GM21737 (cell line): Measurements from ENCODE around the gene TM7SF2.

Source experiments
- ATAC-seq: cut with Tn5 transposase; IDR thresholded peaks from one replicate; pipeline ENCODE4 v1.9.1; 2021; ENCODE audit warnings: mild to moderate bottlenecking, moderate library complexity; ENCODE audit not compliant: unreplicated experiment

TM7SF2 gene

DNA sequence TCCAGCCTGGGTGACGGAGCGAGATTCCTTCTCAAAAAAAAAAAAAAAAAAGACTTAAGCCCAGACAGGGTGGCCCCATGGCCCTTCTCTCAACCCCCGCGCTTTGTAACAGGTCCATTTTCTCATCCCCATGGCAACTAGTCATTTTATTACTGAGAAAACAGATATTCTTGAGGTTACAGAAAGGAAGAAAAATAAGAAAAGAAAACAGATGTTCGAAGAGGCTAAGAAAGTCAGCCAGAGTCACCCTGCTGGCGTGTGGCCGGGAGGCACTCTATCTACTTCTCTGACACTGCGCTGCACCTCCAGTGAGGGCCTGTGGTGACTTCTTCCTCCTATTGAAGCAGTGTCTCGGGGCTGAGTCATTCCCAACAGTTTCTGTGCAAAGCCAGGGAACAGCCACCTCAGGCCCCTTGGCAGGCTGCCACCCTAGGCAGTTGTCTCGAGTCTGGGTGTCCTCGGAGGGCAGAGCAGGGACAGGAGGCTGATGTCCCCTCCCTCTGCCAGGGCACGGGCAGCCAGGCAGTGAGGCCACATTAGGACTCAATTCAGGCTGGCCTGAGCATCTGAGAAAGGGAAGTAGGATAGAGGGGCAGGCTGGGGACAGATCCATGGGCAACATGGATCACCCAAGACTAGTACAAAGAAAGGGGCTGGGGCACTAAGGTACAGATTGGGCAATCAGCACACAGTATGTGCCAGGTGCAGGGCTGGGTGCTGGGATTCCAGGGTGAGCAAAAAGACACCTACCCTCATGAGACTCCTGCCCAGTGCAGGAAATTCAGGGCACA lies 39.0 kb downstream of the TM7SF2 start:
- no peak for ATAC-seq

DNA sequence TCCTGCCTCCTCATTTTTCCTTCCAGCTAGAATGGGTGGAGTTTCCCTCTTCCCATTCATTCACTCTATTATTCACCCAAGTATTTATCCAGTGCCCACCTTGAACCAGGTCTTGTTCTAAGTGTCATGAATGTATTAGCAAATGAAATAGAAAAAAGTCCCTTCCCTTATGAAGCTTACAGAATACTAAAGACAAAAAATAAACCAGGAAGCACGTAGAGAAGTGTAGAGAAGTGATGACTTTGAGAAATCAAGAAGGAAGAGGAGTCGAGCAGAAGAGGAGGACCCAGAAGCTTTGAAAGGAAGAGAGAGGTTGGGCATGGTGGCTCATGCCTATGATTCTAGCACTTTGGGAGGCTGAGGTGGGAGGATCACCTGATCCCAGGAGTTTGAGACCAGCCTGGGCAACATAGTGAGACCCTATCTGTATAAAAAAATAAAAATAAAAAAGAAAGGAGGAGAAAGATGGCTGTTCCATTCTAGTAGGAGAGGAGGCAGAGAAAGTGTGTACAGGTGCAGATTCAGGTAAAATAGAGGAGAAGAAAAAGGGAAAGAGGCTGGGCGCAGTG lies 39.7 kb downstream of the TM7SF2 start:
- no peak for ATAC-seq

DNA sequence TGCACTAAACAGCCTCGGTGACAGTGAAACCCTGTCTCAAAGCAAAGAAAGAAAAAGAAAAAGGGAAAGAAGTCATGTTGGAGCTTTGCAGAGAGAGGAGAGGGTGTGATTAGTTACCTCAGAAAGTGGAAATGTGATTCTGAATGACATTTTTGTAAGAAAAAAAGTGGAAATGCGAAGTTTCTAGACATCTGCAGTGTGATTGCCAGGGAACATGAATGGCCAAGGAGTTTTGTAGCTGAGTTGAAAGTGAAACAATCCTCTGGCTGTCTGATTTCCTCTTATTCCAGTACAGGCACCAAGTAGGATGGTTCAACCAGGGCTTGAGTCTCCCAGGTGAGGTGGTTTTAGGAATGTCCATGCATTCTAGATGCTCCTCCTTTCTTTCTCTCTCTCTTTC lies 40.5 kb downstream of the TM7SF2 start:
- no peak for ATAC-seq

DNA sequence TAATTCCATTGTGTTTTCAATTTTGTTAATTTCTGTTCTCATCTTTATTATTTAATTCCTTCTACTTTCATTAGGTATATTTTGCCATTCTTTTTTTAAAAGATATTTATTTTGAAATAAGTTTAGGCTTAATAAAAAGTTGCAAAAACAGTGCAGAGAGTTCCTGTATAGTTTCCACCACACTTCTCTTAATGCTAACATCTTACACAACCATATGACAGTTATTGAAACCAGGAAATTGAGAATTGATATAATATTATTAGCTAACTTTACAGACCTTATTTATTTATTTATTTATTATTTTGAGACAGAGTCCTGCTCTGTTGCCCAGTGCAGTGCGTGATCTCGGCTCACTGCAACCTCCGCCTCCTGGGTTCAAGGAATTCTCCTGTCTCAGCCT lies 44.6 kb downstream of the TM7SF2 start:
- no peak for ATAC-seq

- ATAC-seq: no peak
Observed at GRCh38 chr11:65156926-65157325, 45.3 kb downstream of the TM7SF2 start.

DNA sequence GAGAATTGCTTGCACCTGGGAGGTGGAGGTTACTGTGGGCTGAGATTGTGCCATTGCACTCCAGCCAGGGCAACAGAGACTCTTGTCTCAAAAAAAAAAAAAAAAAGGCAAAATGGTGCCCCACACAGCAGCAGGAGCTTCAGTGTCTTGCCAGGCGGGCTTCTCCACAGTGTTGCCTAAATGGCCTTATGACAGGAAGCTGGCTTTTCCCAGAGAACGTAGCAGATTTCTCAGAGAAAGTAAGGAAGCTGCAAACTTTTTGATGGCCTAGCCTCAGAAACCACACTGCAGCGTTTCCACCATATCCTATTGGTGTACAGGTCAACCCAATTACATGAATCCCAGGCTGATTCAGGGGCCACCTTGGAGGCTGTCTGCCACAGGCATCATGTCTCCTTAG lies 45.7 kb downstream of the TM7SF2 start:
- no peak for ATAC-seq

DNA sequence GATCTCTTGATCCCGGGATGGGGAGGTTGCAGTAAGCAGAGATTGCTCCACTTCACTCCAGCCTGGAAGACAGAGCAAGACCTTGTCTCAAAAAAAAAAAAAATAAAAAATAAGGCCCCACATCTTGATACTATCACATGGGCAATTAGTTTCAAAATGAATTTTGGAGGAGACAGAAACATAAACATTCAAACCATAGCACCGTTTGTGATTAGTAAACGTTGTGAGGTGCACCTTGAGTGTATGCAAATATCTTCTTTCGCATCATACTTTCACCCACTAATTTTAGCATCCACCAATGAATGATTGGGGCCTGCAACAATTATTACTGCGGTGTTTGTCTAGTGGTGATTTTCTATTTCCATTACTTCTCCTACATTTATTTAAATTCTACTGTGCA lies 47.3 kb downstream of the TM7SF2 start:
- peak; percentile 60 for ATAC-seq

- no peak for ATAC-seq
Observed at GRCh38 chr11:65160643-65161042, 49.0 kb downstream of the TM7SF2 start.

DNA sequence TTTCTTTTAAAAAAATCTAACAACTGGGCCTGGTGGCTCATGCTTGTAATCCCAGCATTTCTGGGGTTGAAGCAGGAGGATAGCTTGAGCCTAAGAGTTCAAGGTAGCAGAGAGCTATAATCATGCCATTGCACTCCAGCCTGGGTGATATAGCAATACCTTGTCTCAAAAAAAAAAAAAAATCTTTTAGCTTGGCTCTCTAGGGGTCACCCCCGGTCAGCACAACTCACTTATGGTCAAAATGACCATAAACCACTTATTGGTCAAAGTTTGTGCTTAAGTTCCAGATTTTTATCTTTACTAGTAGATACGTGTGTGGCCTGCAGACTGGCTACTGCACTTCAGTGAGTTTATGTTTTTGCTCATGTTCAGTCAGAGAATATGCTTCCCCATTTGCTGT lies 52.0 kb downstream of the TM7SF2 start:
- ATAC-seq: no peak
